GM23248 (cell line): ENCODE data around the gene CACNA1C. TPM values are rescaled to one million over a fixed set of nuclear protein-coding genes. Genes with fewer than 3 reads are reported as not detected.
A peak's percentile ranks its signal among the peaks of the same experiment; 100 is the strongest.

ENCODE experiments used
- DNase-seq: peaks from one replicate; pipeline ENCODE4 v3.0.0-alpha.2; 2015
- H2AFZ ChIP-seq: fragments of 200-600 bp; sonication (generic); 2 replicates; pipeline ENCODE4 v1.6.1; 2016; ENCODE audit warnings: antibody characterized with exemption
- H3F3A ChIP-seq: fragments of 200-600 bp; sonication (generic); 2 replicates; pipeline ENCODE4 v1.6.1; 2016; ENCODE audit warnings: mild to moderate bottlenecking, antibody characterized with exemption, mixed run types; ENCODE audit not compliant: insufficient read depth
- H3K27ac ChIP-seq: fragments of 200-600 bp; sonication (generic); 2 replicates; pipeline ENCODE4 v1.5.1; 2016; ENCODE audit warnings: mild to moderate bottlenecking
- H3K27me3 ChIP-seq: fragments of 200-600 bp; sonication (generic); replicated peaks from 2 replicates; pipeline ENCODE4 v1.6.1; 2016; ENCODE audit warnings: mild to moderate bottlenecking; ENCODE audit not compliant: insufficient read depth
- H3K36me3 ChIP-seq: fragments of 200-600 bp; sonication (generic); 2 replicates; pipeline ENCODE4 v1.6.1; 2016; ENCODE audit warnings: low read depth, mild to moderate bottlenecking
- H3K4me1 ChIP-seq: fragments of 200-600 bp; sonication (generic); 2 replicates; pipeline ENCODE4 v1.6.1; 2016; ENCODE audit warnings: mild to moderate bottlenecking; ENCODE audit not compliant: insufficient read depth
- H3K4me2 ChIP-seq: fragments of 200-600 bp; sonication (generic); one replicate; pipeline ENCODE4 v1.6.1; 2016; ENCODE audit warnings: mild to moderate bottlenecking; ENCODE audit not compliant: unreplicated experiment
- H3K4me3 ChIP-seq: fragments of 200-600 bp; sonication (generic); 2 replicates; pipeline ENCODE4 v1.5.1; 2016; ENCODE audit warnings: mild to moderate bottlenecking
- H3K79me2 ChIP-seq: fragments of 200-600 bp; sonication (generic); 2 replicates; pipeline ENCODE4 v1.6.1; 2016; ENCODE audit warnings: mild to moderate bottlenecking; ENCODE audit not compliant: insufficient read depth
- H3K9ac ChIP-seq: fragments of 200-600 bp; sonication (generic); 2 replicates; pipeline ENCODE4 v1.6.1; 2016; ENCODE audit warnings: mild to moderate bottlenecking
- H3K9me2 ChIP-seq: fragments of 200-600 bp; sonication (generic); 2 replicates; pipeline ENCODE4 v1.6.1; 2016; ENCODE audit warnings: mixed run types, mild to moderate bottlenecking, moderate library complexity; ENCODE audit not compliant: insufficient read depth
- H3K9me3 ChIP-seq: fragments of 200-600 bp; sonication (generic); one replicate; pipeline ENCODE4 v1.6.1; 2017; ENCODE audit warnings: low read depth
- H4K20me1 ChIP-seq: fragments of 200-600 bp; sonication (generic); 2 replicates; pipeline ENCODE4 v1.6.0; 2016; ENCODE audit not compliant: insufficient read depth
- EZH2 ChIP-seq: fragments of 200-600 bp; sonication (generic); IDR thresholded peaks from 2 replicates; pipeline ENCODE4 v1.6.1; 2018; ENCODE audit warnings: antibody characterized with exemption, mild to moderate bottlenecking; ENCODE audit not compliant: insufficient read depth, poor library complexity, severe bottlenecking
- EZH2phosphoT487 ChIP-seq: fragments of 200-600 bp; sonication (generic); IDR thresholded peaks from 2 replicates; pipeline ENCODE4 v1.6.1; 2018; ENCODE audit warnings: antibody characterized with exemption, moderate library complexity, mild to moderate bottlenecking, low read depth; ENCODE audit not compliant: insufficient read depth
- WGBS, 2 experiments: methylation state at CpG; one replicate each; pipeline ENCODE4 v1.1.6; 2015 to 2017; ENCODE audit warnings: low lambda C conversion rate in 2 of 2, low coverage in 1 of 2; ENCODE audit errors: missing lambda C conversion rate in 2 of 2; 5-methylcytosine and 5-hydroxymethylcytosine counted together
- in situ Hi-C: fragments of 300-500 bp; cut with MboI; formaldehyde crosslinking; loops from 2 replicates; pipeline ENCODE4 v1.15.0; 2020
- polyA plus RNA-seq: library from polyadenylated mRNA; unstranded; fragments of >200 nt; fragmentation: Nextera tagmentation; extraction: Ambion mirVana; gene quantifications from 2 replicates; pipeline ENCODE4 v1.2.1, GENCODE V29; 2016
- total RNA-seq: library from RNA; depleted of rRNA; stranded (reverse); fragments of >200 nt; shearing (Covaris generic); gene quantifications from 2 replicates; pipeline ENCODE4 v1.2.3, GENCODE V29; 2014

Gene CACNA1C
- total and polyA plus RNA-seq, 2 experiments from 2014 or later: 4.9 to 11.5 TPM

GRCh38 chr12:2084553-2085296, 31.9 kb downstream of the CACNA1C start:
- Histone ChIP-seq H3K9ac (0 out of 2 replicates have a peak overlapping the region, but pooled peaks have one; percentile 21), H3K9me3 (no peaks in the 10 kb centered on the region), H3K9me2 (no peaks in the 10 kb centered on the region), H3K79me2 (peaks cover 91% of the 10 kb centered on the region), H3K27me3 (no peaks in the 10 kb centered on the region), H3K27ac (peak overlapping the region; percentile 69), H3K4me3 (peak overlapping the region; percentile 41), H3K36me3 (no peaks in the 10 kb centered on the region), H2AFZ (no peak overlapping the region), H4K20me1 (no peaks in the 10 kb centered on the region), H3K4me1 (peaks cover 34% of the 10 kb centered on the region), H3K4me2 (peak overlapping the region; percentile 76), H3F3A (peaks cover 53% of the 10 kb centered on the region)
- WGBS, 2 experiments: 2% methylated on average over 4 of the region's 4 CpGs
- TF ChIP-seq EZH2phosphoT487 (no peak), EZH2 (no peak)
- in situ Hi-C loops: no loop called here
- DNase-seq: peak; percentile 96

GRCh38 chr12:2092354-2092753, 39.6 kb downstream of the CACNA1C start:
- 96 to 97% methylated on average over 5 of the region's 5 CpGs for WGBS, 2 experiments
- H3K36me3 ChIP-seq: no peaks in the 10 kb centered on the region
- peaks cover 98% of the 10 kb centered on the region for H3K79me2 ChIP-seq
- TF ChIP-seq EZH2 (no peak), EZH2phosphoT487 (no peak)
- no peak overlapping the region for H3K4me3 ChIP-seq
- peaks cover 35% of the 10 kb centered on the region for H3K4me1 ChIP-seq
- in situ Hi-C loops: no loop called here
- peak overlapping the region; percentile 17; the same call in 1 of the 2 replicates for H3K9ac ChIP-seq
- no peak overlapping the region for H2AFZ ChIP-seq
- no peak for DNase-seq
- no peaks in the 10 kb centered on the region for H3K9me3 ChIP-seq
- H3K27ac ChIP-seq: peak overlapping the region; percentile 85
- peaks cover 12% of the 10 kb centered on the region for H3F3A ChIP-seq
- H3K27me3 ChIP-seq: no peaks in the 10 kb centered on the region
- no peak overlapping the region for H3K4me2 ChIP-seq
- no peaks in the 10 kb centered on the region for H4K20me1 ChIP-seq
- H3K9me2 ChIP-seq: no peaks in the 10 kb centered on the region

GRCh38 chr12:2092890-2093289, 40.1 kb downstream of the CACNA1C start:
- peak; percentile 90 for DNase-seq
- TF ChIP-seq EZH2 (no peak), EZH2phosphoT487 (no peak)
- Histone ChIP-seq H3K4me2 (no peak overlapping the region), H2AFZ (no peak overlapping the region), H3K27me3 (no peaks in the 10 kb centered on the region), H4K20me1 (no peaks in the 10 kb centered on the region), H3K4me1 (peaks cover 35% of the 10 kb centered on the region), H3K27ac (peak overlapping the region; percentile 85), H3K9me3 (no peaks in the 10 kb centered on the region), H3K9ac (peak overlapping the region; percentile 72), H3K36me3 (no peaks in the 10 kb centered on the region), H3K79me2 (peaks cover 98% of the 10 kb centered on the region), H3F3A (peaks cover 9% of the 10 kb centered on the region; the same call in 1 of the 2 replicates), H3K4me3 (no peak overlapping the region), H3K9me2 (no peaks in the 10 kb centered on the region)
- in situ Hi-C loops: no loop called here
- WGBS, 2 experiments: 47 to 59% methylated on average over 6 of the region's 6 CpGs

GRCh38 chr12:2094597-2094996, 41.8 kb downstream of the CACNA1C start:
- H3F3A ChIP-seq: peaks cover 9% of the 10 kb centered on the region; the same call in 1 of the 2 replicates
- no peaks in the 10 kb centered on the region for H3K27me3 ChIP-seq
- peak overlapping the region; percentile 15 for H3K4me2 ChIP-seq
- H4K20me1 ChIP-seq: no peaks in the 10 kb centered on the region
- H3K9ac ChIP-seq: no peak overlapping the region
- no peak overlapping the region for H2AFZ ChIP-seq
- no peaks in the 10 kb centered on the region for H3K36me3 ChIP-seq
- no peaks in the 10 kb centered on the region for H3K9me2 ChIP-seq
- peaks cover 98% of the 10 kb centered on the region for H3K79me2 ChIP-seq
- no peaks in the 10 kb centered on the region for H3K9me3 ChIP-seq
- H3K4me1 ChIP-seq: peaks cover 35% of the 10 kb centered on the region
- DNase-seq: peak; percentile 71
- no peak overlapping the region for H3K27ac ChIP-seq
- WGBS, 2 experiments: 30 to 32% methylated on average over 2 of the region's 2 CpGs
- TF ChIP-seq EZH2 (no peak), EZH2phosphoT487 (no peak)
- in situ Hi-C loops: no loop called here
- no peak overlapping the region for H3K4me3 ChIP-seq
